HAP-1 (cell line): ENCODE results near the gene HSP90AA1.
A peak's percentile ranks its signal among the peaks of the same experiment; 100 is the strongest.
"Not testable (repeated sequence)": the region's sequence is repeated elsewhere in the genome, so short reads cannot be mapped to it uniquely, and the experiment has no call there.

ENCODE experiments used
- DNase-seq, 2 experiments: peaks; one replicate each; pipeline ENCODE4 v3.0.0-alpha.2; 2016 to 2020; ENCODE audit warnings: low spot score in 2 of 2
- H3K27me3 ChIP-seq: fragments of 250-450 bp; sonication (Bioruptor Pico); 2 replicates; pipeline ENCODE4 v1.5.1; 2020; ENCODE audit warnings: low read depth, mild to moderate bottlenecking, moderate library complexity
- H3K36me3 ChIP-seq: fragments of 250-450 bp; sonication (Bioruptor Pico); replicated peaks from 2 replicates; pipeline ENCODE4 v1.5.1; 2020; ENCODE audit warnings: mild to moderate bottlenecking
- H3K4me1 ChIP-seq: fragments of 250-450 bp; sonication (Bioruptor Pico); 2 replicates; pipeline ENCODE4 v1.5.1; 2020; ENCODE audit warnings: mild to moderate bottlenecking
- H3K4me3 ChIP-seq: fragments of 250-450 bp; sonication (Bioruptor Pico); 2 replicates; pipeline ENCODE4 v1.5.1; 2020; ENCODE audit warnings: mild to moderate bottlenecking, moderate library complexity
- H3K9me3 ChIP-seq: fragments of 250-450 bp; sonication (Bioruptor Pico); 2 replicates; pipeline ENCODE4 v1.5.1; 2020; ENCODE audit warnings: mild to moderate bottlenecking, moderate library complexity
- in situ Hi-C: fragments of 300-500 bp; cut with MboI; formaldehyde crosslinking; loops from 3 replicates; pipeline ENCODE4 v1.14.3; 2020; ENCODE audit warnings: low sequenced_read_pairs, inconsistent platforms, mixed read lengths

The HSP90AA1 gene

GRCh38 chr14:102109332-102109731, 22.5 kb upstream of the HSP90AA1 start:
- H3K27me3 ChIP-seq, H3K36me3 ChIP-seq, H3K4me3 ChIP-seq, H3K4me1 ChIP-seq, in situ Hi-C loops, H3K9me3 ChIP-seq, DNase-seq: not testable (repeated sequence)

GRCh38 chr14:102105369-102105768, 18.5 kb upstream of the HSP90AA1 start:
- in situ Hi-C loops = no loop called here
- H3K4me1 ChIP-seq = no peaks in the 10 kb centered on the region
- no peaks in the 10 kb centered on the region for H3K9me3 ChIP-seq
- H3K36me3 ChIP-seq = no peaks in the 10 kb centered on the region
- no peaks in the 10 kb centered on the region for H3K27me3 ChIP-seq
- no peak overlapping the region for H3K4me3 ChIP-seq
- DNase-seq = no peak

GRCh38 chr14:102103062-102103695, 16.3 kb upstream of the HSP90AA1 start:
- no peak for DNase-seq
- Histone ChIP-seq H3K27me3 (no peaks in the 10 kb centered on the region), H3K36me3 (no peaks in the 10 kb centered on the region), H3K4me3 (no peak overlapping the region), H3K9me3 (no peaks in the 10 kb centered on the region), H3K4me1 (no peaks in the 10 kb centered on the region)
- in situ Hi-C loops = no loop called here

GRCh38 chr14:102097441-102098135, 10.7 kb upstream of the HSP90AA1 start:
- no peak overlapping the region for H3K4me3 ChIP-seq
- H3K4me1 ChIP-seq = peaks cover 3% of the 10 kb centered on the region; the same call in 1 of the 2 replicates
- H3K9me3 ChIP-seq = no peaks in the 10 kb centered on the region
- in situ Hi-C loops = no loop called here
- no peaks in the 10 kb centered on the region for H3K36me3 ChIP-seq
- DNase-seq = no peak
- H3K27me3 ChIP-seq = no peaks in the 10 kb centered on the region

GRCh38 chr14:102096569-102097188, 9.8 kb upstream of the HSP90AA1 start:
- H3K9me3 ChIP-seq = no peaks in the 10 kb centered on the region
- H3K4me3 ChIP-seq = no peak overlapping the region
- H3K36me3 ChIP-seq = no peaks in the 10 kb centered on the region
- in situ Hi-C loops = no loop called here
- peak; percentile 77 to 92 for DNase-seq
- H3K4me1 ChIP-seq = peaks cover 3% of the 10 kb centered on the region; the same call in 1 of the 2 replicates
- no peaks in the 10 kb centered on the region for H3K27me3 ChIP-seq

- no peaks in the 10 kb centered on the region for H3K9me3 ChIP-seq
- H3K27me3 ChIP-seq = no peaks in the 10 kb centered on the region
- peak in 1 of 2 experiments; percentile 44 for DNase-seq
- in situ Hi-C loops = no loop called here
- H3K36me3 ChIP-seq = no peaks in the 10 kb centered on the region
- H3K4me3 ChIP-seq = no peak overlapping the region
- H3K4me1 ChIP-seq = peaks cover 3% of the 10 kb centered on the region; the same call in 1 of the 2 replicates
Observed at GRCh38 chr14:102095871-102096568, 9.2 kb upstream of the HSP90AA1 start.

- Histone ChIP-seq H3K27me3 (no peaks in the 10 kb centered on the region), H3K36me3 (no peaks in the 10 kb centered on the region), H3K4me3 (no peak overlapping the region), H3K4me1 (peaks cover 3% of the 10 kb centered on the region; the same call in 1 of the 2 replicates), H3K9me3 (no peaks in the 10 kb centered on the region)
- no peak for DNase-seq
- in situ Hi-C loops = no loop called here
Observed at GRCh38 chr14:102095231-102095870, 8.5 kb upstream of the HSP90AA1 start.

- Histone ChIP-seq H3K9me3 (no peaks in the 10 kb centered on the region), H3K4me1 (peaks cover 3% of the 10 kb centered on the region; the same call in 1 of the 2 replicates), H3K36me3 (no peaks in the 10 kb centered on the region), H3K4me3 (no peak overlapping the region), H3K27me3 (no peaks in the 10 kb centered on the region)
- no peak for DNase-seq
- in situ Hi-C loops = no loop called here
Observed at GRCh38 chr14:102094101-102094500, 7.3 kb upstream of the HSP90AA1 start.

GRCh38 chr14:102092806-102093205, 6.0 kb upstream of the HSP90AA1 start:
- in situ Hi-C loops = no loop called here
- Histone ChIP-seq H3K4me1 (peaks cover 9% of the 10 kb centered on the region), H3K9me3 (no peaks in the 10 kb centered on the region), H3K4me3 (no peak overlapping the region), H3K27me3 (no peaks in the 10 kb centered on the region), H3K36me3 (no peaks in the 10 kb centered on the region)
- no peak for DNase-seq

GRCh38 chr14:102090713-102091112, 3.9 kb upstream of the HSP90AA1 start:
- Histone ChIP-seq H3K27me3 (no peaks in the 10 kb centered on the region), H3K9me3 (no peaks in the 10 kb centered on the region), H3K36me3 (peaks cover 8% of the 10 kb centered on the region), H3K4me3 (no peak overlapping the region), H3K4me1 (peaks cover 6% of the 10 kb centered on the region; the same call in 1 of the 2 replicates)
- in situ Hi-C loops = no loop called here
- DNase-seq = no peak

- Histone ChIP-seq H3K36me3 (peaks cover 18% of the 10 kb centered on the region), H3K4me3 (no peak overlapping the region), H3K9me3 (no peaks in the 10 kb centered on the region), H3K27me3 (no peaks in the 10 kb centered on the region), H3K4me1 (peaks cover 14% of the 10 kb centered on the region)
- no peak for DNase-seq
- in situ Hi-C loops = no loop called here
Observed at GRCh38 chr14:102089621-102090343, 2.9 kb upstream of the HSP90AA1 start.

- peak in 1 of 2 experiments; percentile 34 for DNase-seq
- in situ Hi-C loops = no loop called here
- Histone ChIP-seq H3K36me3 (peaks cover 34% of the 10 kb centered on the region), H3K27me3 (no peaks in the 10 kb centered on the region), H3K4me3 (peak overlapping the region; percentile 91), H3K4me1 (peaks cover 27% of the 10 kb centered on the region), H3K9me3 (no peaks in the 10 kb centered on the region)
Observed at GRCh38 chr14:102088012-102088792, 1.4 kb upstream of the HSP90AA1 start.
